Left hindlimb (tissue), 1 donor: ENCODE data around the gene TJP3.

ENCODE experiments used
- DNase-seq: peaks from one replicate; pipeline ENCODE4 v3.0.0-alpha.2; 2018

TJP3 gene

DNA sequence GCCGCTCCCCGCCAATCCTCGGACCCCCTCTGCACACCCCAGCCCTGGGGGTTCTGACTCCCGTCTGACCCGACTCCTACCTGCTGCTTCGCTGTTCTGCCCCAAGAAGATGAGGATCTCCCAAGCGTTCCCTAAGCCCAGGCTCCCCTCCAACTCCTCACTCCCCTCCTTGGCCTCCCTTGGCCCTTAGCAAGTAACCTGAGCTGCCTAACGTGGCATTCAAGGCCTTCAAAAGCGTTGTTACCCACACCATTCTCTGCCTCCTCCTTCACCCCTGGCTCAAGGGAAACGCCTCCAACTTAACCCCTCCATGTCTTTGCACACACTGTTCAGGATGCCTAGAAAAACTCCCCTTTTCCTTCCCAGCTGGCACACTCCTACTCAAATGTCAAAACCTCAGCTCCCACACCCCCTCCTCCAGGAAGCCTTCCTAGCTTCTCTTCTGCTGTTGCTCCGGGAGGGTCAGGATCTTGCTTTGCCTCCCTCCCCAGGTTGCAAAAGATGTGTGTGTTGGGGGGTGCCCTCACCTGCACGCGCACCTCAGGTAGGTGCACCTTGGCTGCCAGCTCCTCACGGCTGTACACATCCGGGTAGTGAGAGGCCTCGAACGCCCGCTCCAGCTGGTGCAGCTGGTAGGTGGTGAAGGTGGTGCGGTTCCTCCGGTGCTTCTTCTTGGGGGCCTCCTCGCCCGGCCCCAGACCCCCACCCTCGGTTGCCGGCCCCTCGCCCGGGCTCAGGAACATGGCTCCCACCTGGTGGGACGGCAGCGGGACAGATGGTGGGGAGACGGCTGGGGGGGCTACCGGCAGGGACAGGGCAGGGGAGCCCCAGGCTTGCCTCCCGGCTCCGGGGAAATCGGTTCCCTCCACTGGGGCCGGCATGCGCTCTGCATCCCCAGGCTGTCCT, 63.1 kb downstream of the TJP3 start:
- DNase-seq = no peak

DNA sequence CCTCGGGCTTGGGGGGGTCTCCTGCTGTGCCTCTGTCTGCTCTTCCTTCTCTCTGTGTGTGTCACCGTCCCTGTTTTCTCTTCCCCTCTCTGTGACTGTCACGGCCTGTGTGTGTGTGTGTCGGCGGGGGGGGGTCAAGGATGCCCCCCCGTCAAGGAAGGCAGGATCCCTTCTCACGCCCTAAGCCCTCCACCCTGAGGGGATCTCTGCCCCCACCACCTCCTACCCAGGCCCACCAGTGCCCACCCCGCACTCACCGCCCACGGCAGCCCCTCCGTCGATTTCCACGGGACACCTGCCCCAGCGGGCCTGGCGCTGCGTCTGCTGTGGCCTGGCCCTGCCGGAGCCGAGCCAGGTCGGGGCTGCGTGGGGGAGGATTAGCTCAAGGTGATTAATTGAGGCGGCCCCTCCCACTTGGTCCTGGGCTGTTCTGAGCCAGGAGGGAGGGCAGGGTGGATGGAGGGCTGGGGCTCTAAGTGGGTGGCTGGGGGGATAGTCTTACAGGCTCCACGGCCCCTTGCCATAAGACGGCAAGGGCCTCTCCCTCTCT, 63.8 kb downstream of the TJP3 start, which contains the start of gene RAX2:
TSS of gene RAX2 (minus strand) at position 323 of the 550 bp plus-strand sequence. CDS start 486 bp downstream, outside the sequence.
- no peak for DNase-seq

- DNase-seq = no peak
Observed at GRCh38 chr19:3773814-3774515, 65.8 kb downstream of the TJP3 start.

DNA sequence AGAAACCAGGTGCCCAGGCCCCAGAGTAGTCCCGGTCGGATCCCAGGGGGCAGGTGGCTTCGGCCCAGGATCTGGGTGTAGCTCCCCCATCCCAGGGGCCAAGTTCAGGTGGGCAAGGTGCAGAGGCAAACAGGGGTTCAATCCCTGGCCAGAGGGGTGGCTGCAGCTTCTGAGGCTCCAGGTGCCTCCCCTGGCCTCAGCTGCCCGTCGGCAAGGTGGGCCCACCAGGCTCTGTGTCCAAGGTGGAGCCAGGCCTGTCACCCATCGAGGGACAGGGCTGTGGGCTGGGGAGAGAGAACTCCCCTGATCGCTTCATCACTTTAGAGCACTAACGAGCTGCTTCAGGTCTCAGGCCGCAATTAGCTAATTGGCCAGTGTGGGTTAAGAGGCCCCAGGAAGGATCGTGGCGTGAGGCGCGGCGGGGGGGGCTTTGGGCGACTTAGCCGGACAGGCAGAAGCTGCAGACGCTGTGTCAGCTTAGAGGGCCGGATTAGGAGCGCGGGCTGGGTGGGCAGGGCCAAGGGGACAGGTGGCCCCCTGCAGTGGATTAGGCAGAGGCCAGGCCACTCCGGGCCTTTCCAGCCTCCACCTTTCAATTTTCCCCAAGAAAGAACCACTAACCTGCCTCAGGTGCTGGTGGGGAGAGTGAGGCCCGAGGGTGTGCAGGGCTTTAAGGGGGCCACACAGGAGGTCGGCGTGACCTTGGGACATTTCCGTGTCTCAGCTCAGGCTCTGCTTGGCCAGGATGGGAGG, 66.6 kb downstream of the TJP3 start:
- no peak for DNase-seq

GRCh38 chr19:3775374-3775711, 67.2 kb downstream of the TJP3 start:
- DNase-seq = no peak

DNA sequence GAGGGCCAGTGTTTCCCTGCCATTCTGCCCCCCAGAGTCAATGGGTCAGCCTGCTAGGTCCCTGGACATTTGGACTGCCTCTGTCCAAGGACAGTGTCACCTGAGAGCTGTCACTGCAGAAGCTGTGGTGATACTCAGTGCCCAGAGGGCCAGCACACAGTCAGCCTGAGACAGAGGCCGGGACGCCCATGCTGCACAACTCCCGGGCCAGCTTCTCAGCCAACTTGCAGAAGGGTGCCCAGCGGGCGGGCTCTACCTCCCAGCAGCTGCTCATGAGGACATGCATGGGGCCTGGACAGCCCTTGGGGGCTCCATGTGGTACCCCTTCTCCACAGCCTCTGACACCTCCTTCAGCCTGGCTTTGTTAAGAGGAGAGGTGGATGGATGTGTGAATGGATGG, 67.6 kb downstream of the TJP3 start:
- no peak for DNase-seq

DNA sequence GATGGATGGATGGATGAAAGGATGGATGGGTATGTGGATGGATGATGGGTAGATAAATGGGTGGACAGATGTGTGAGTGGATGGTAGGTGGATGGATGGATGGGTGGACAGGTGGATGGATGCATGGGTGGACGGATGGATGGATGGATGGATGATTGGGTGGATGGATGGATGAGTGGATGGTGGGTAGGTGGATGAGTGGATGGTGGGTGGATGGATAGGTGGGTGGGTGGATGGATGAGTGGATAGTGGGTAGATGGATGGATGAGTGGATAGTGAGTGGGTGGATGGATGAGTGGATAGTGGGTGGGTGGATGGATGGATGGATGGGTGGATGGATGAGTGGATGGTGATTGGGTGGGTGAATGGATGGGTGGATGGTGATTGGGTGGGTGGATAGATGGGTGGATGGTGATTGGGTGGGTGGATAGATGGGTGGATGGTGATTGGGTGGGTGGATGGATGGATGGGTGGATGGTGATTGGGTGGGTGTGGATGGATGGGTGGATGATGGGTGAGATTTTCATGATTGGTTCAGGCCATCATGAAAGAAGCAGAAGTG, 68.4 kb downstream of the TJP3 start:
- no peak for DNase-seq

DNA sequence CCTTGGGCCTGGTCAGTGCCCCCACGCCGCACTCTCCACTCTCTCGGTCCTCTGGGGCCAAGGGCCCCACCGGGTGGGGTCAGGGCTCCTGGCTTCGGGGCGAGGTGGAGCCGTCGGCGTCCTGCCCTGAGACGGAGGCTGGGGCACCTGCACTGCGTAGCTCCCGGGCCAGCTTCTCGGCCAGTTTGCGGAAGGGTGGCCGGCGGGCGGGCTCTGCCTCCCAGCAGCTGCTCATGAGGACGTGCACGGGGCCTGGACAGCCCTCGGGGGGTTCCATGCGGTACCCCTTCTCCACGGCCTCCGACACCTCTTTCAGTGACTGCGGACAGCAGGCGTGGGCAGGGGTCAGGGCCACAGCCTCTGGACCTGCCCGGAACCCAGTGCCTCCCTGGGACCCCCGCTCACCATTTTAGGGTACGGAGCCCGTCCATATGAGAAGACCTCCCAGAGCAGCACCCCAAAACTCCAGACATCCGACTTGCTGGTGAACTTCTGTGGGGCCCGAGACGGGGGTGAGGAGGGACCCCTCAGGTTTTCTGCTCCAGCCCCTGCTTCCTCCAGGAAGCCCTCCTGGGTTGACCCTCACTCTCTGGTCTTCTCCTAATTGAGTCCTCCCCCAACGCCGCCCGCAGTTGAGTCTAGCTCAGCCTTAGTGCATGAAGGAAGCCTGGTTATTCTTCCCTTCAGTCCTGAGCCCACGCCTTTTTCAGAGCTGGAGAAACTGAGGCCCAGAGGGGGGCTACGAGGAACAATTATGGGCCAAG, 70.1 kb downstream of the TJP3 start:
- no peak for DNase-seq

- DNase-seq = no peak
Observed at GRCh38 chr19:3778899-3779723, 70.9 kb downstream of the TJP3 start.

GRCh38 chr19:3780786-3781304, 72.7 kb downstream of the TJP3 start:
- no peak for DNase-seq

GRCh38 chr19:3781603-3782002, 73.4 kb downstream of the TJP3 start:
- DNase-seq = no peak

DNA sequence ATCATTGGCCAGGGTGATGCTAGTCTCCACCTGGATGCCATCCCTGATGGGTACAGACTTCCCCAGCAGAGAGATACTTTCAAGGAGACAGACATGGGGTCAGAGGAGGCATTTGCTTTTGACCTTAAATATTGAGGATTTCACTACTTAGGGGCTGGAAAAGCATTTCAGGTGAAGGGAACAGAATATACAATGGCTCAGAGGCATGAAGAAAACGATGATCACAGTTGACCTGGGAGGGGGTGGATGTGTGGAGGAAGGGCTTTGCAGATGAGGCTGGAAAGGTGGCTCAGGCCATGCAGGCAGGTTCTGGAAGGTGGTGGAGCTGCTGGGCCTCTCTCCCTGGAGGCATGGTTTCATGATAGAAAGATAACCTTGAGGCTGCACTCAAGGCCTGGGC, 74.1 kb downstream of the TJP3 start:
- DNase-seq = no peak

- DNase-seq = no peak
Observed at GRCh38 chr19:3782903-3783302, 74.7 kb downstream of the TJP3 start.

- DNase-seq = no peak
Observed at GRCh38 chr19:3783660-3784584, 75.7 kb downstream of the TJP3 start.

DNA sequence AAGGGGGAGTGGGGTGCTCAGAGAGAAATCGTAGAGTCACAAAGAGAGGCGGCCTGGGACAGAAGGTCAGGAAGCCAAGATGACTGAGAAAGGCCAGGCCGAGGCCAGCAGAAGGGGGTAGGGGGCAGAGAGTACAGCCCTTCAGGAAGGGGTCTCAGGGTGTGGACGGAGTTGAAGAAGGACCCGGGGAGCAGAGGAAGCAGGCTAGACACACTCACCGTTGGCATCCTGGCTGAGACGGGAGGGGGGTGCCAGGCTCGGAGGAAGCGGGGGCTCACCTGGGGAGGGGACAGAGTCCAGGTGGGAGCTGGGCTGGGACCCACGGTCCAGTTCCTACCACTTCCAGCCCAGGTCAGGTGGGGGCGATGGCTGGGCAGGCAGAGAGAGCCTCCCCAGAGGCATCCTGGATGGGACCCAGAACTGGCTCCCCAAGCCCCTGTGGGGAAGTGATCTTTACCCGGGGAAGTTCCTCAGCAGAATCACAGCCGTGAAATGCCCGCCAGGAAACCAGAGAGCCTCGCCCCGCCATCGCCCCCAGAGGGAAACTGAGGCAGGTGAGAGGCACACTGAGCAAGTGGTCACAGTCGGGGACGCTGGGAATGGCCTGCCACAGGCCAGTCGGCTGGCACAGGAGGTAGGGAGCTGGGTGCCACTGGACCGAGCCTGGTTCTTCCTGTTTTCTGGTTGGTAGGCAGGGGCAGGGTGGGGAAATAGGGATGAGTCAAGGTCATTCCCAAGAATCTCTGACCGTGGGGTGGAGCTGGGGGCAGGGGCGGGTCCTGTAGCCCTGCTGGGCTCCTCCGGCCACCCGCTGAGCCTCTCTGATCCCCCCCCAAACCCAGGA, 76.6 kb downstream of the TJP3 start:
- no peak for DNase-seq

- DNase-seq = no peak
Observed at GRCh38 chr19:3785451-3785937, 77.3 kb downstream of the TJP3 start.

DNA sequence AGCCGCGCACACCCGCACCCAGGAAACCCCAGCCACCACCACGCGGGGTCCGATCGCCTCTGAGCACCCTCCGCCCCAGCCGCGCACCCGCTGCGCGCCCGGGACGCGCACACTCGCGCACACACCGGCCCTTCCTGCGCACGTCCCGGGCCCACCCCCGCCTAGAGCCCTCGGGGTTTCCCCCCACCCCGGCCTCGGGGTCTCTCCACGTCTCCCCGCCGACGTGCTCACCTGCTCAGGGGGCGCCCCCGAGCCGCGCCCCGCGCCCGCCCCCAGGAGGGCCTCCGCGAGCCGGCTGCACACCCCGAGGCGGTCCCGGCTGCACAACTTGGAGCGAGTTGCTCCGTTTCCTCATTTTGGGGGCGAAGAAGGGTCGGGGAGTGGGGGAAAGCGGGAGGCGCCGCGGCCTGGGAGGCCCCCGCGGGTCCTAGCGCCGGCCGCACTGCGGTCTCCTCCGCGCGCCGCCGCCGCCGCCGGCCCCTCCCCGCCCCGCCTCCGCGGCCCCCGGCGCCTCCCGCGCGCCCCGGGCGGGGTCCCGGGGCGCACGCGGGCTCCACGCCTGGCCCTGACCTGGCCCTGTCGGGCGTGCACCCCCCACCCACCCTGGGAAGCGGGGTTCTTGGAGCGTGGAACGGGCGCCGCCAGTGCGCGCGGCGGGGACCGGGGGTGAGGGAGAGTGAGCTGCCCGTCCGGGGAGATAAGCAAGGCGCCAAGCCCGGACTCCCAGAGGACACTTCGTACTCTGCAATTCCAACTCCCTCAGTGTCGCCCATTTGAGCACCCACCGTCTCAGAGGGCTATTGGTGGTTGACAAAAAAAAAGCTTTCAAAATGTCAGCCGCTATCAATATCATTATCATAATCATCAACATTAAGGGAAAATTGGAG, 78.0 kb downstream of the TJP3 start, which contains the start of gene MATK:
TSS of gene MATK (minus strand) at position 444 of the 887 bp plus-strand sequence. CDS start 1,246 bp downstream, outside the sequence.
- DNase-seq = no peak
